A673 (cell line): Measurements from ENCODE around the gene C5.

Experiments
- CTCF ChIP-seq: fragments of 300-800, 200-600 bp; sonication (generic); conservative IDR thresholded peaks from 2 replicates; pipeline ENCODE4 v1.5.1; 2017; ENCODE audit warnings: low read depth, mild to moderate bottlenecking, antibody characterized with exemption, low read length, moderate library complexity, mixed read lengths
- EZH2 ChIP-seq: fragments of 200-600 bp; sonication (generic); IDR thresholded peaks from 2 replicates; pipeline ENCODE4 v1.6.1; 2017; ENCODE audit warnings: borderline replicate concordance, low read depth, mild to moderate bottlenecking, mixed read lengths, antibody characterized with exemption, low read length; ENCODE audit not compliant: poor library complexity, severe bottlenecking

GRCh38 chr9:120920806-120921178 is 129.3 kb downstream of the C5 start:
- TF ChIP-seq CTCF, result no peak
- TF ChIP-seq EZH2, result no peak
